ENCODE data around the gene SPRYD4. TPM values are rescaled to one million over a fixed set of nuclear protein-coding genes. Genes with fewer than 3 reads are reported as not detected.

The SPRYD4 gene
- total and polyA plus RNA-seq, 2 of the 4 experiments (the other 2 are of a cell fraction), result 1.7 to 1.8 TPM

DNA sequence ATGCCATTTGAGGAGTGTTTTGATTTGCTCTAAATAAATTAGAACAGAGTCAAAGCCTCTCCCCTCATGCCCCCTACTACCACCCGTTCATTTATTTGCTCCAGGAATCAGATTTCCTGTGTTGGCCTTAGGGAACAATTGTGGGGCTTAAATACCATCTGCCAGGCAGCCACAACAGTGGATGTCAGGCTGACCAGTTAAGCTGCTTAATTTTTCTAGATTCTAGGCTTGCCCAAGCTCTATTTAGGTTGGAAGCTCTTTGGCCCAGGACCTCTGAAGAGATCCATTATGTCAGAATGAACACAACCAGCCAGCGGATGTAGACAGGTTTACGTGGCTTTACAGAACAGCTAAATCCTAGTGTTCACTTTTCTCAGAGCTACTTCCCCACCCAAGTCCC, 18.1 kb upstream of the SPRYD4 start:
- Histone ChIP-seq H3K14ac (replicated peaks; ENCODE audit: low read depth, low read length) (no peak overlapping the region), H3K23ac (ENCODE audit: low read depth, low read length) (no peak overlapping the region), H4K5ac (ENCODE audit: low read depth, low read length) (no peak overlapping the region), H3K4me1 (ENCODE audit: control insufficient read depth, insufficient read depth, low read length) (no peaks in the 10 kb centered on the region), H3K4me3 (ENCODE audit: insufficient read depth, low read depth, low read length) (no peak overlapping the region), H4K8ac (ENCODE audit: low read depth in 2 of 2, low read length in 2 of 2) (peak overlapping the region; percentile 86 to 97), H3K27me3 (ENCODE audit: control insufficient read depth, insufficient read depth, low read length) (peaks cover 15% of the 10 kb centered on the region), H3K4me2 (ENCODE audit: low read depth, low read length) (no peak overlapping the region), H3K79me1 (ENCODE audit: low read depth in 1 of 2, low read length in 2 of 2) (peaks cover 10 to 13% of the 10 kb centered on the region in 2 experiments), H3K9me3 (ENCODE audit: control insufficient read depth, insufficient read depth, low read length) (no peaks in the 10 kb centered on the region), H2AK9ac (replicated peaks; ENCODE audit: low read depth, low read length, poor library complexity) (no peak overlapping the region), H2AK5ac (ENCODE audit: low read depth, low read length) (0 out of 2 replicates have a peak overlapping the region, but pooled peaks have one; percentile 5), H2BK20ac (ENCODE audit: low read depth, low read length) (no peak overlapping the region), H4K20me1 (ENCODE audit: insufficient read depth, low read length) (no peaks in the 10 kb centered on the region), H2AFZ (replicated peaks; ENCODE audit: low read length, poor library complexity) (no peak overlapping the region), H3K18ac (ENCODE audit: low read depth, low read length) (no peak overlapping the region), H3K27ac (ENCODE audit: insufficient read depth, low read length) (no peak overlapping the region), H3K56ac (ENCODE audit: extremely low read depth, insufficient read depth, low read length) (no peak overlapping the region), H3K36me3 (ENCODE audit: control insufficient read depth, insufficient read depth, low read length) (no peaks in the 10 kb centered on the region), H4K91ac (ENCODE audit: insufficient read depth, low read depth, low read length) (no peak overlapping the region), H2BK15ac (ENCODE audit: low read depth, low read length) (no peak overlapping the region), H2BK5ac (ENCODE audit: low read depth, low read length, poor library complexity, severe bottlenecking) (no peak overlapping the region), H3K9ac (ENCODE audit: low read depth, low read length) (no peak overlapping the region), H3K4ac (ENCODE audit: low read depth, low read length) (peak overlapping the region; percentile 13; the same call in 1 of the 2 replicates), H3K9me1 (ENCODE audit: insufficient read depth, low read length) (no peaks in the 10 kb centered on the region), H2BK120ac (ENCODE audit: low read depth, low read length) (no peak overlapping the region)
- no TSS peak for BruUV-seq (replicated peaks)
- DNase-seq, result no peak
- 100% methylated on average over 2 of the region's 3 CpGs; no CpG with 5 or more reads in 1 of the 2 experiments for WGBS, 2 experiments (ENCODE audit: extremely low coverage in 2 of 2, insufficient read length in 1 of 2)
- dilution Hi-C loops (cut with HindIII; ENCODE audit: low sequenced_read_pairs, unreplicated experiment) (no loop called here), intact Hi-C loops (cut with micrococcal nuclease) (no loop called here), in situ Hi-C loops (cut with MboI; ENCODE audit: low sequenced_read_pairs) (no loop called here)
- TF ChIP-seq MAZ (IDR thresholded peaks at IDR 0.05; ENCODE audit: borderline replicate concordance, low read depth, low read length), result no peak
- TF ChIP-seq CEBPB (IDR thresholded peaks at IDR 0.05; ENCODE audit: low read depth, low read length), result no peak
- no peak for TF ChIP-seq FOS (IDR thresholded peaks at IDR 0.05; ENCODE audit: low read depth, low read length)
- no peak for TF ChIP-seq RAD21 (IDR thresholded peaks at IDR 0.05; ENCODE audit: low read length)
- TF ChIP-seq, protein P1, sequence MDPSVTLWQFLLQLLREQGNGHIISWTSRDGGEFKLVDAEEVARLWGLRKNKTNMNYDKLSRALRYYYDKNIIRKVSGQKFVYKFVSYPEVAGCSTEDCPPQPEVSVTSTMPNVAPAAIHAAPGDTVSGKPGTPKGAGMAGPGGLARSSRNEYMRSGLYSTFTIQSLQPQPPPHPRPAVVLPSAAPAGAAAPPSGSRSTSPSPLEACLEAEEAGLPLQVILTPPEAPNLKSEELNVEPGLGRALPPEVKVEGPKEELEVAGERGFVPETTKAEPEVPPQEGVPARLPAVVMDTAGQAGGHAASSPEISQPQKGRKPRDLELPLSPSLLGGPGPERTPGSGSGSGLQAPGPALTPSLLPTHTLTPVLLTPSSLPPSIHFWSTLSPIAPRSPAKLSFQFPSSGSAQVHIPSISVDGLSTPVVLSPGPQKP (IDR thresholded peaks at IDR 0.05; ENCODE audit: borderline replicate concordance, low read depth, low read length), result no peak
- TF ChIP-seq, protein P2, sequence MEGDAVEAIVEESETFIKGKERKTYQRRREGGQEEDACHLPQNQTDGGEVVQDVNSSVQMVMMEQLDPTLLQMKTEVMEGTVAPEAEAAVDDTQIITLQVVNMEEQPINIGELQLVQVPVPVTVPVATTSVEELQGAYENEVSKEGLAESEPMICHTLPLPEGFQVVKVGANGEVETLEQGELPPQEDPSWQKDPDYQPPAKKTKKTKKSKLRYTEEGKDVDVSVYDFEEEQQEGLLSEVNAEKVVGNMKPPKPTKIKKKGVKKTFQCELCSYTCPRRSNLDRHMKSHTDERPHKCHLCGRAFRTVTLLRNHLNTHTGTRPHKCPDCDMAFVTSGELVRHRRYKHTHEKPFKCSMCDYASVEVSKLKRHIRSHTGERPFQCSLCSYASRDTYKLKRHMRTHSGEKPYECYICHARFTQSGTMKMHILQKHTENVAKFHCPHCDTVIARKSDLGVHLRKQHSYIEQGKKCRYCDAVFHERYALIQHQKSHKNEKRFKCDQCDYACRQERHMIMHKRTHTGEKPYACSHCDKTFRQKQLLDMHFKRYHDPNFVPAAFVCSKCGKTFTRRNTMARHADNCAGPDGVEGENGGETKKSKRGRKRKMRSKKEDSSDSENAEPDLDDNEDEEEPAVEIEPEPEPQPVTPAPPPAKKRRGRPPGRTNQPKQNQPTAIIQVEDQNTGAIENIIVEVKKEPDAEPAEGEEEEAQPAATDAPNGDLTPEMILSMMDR (conservative IDR thresholded peaks at IDR 0.05; ENCODE audit: low read depth, low read length), result no peak
- no peak for TF ChIP-seq POLR2A (IDR thresholded peaks at IDR 0.05; ENCODE audit: low read depth, low read length)
- no peak for TF ChIP-seq BHLHE40 (IDR thresholded peaks at IDR 0.05; ENCODE audit: low read depth, low read length)
- TF ChIP-seq, protein P3, sequence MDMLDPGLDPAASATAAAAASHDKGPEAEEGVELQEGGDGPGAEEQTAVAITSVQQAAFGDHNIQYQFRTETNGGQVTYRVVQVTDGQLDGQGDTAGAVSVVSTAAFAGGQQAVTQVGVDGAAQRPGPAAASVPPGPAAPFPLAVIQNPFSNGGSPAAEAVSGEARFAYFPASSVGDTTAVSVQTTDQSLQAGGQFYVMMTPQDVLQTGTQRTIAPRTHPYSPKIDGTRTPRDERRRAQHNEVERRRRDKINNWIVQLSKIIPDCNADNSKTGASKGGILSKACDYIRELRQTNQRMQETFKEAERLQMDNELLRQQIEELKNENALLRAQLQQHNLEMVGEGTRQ (IDR thresholded peaks at IDR 0.05; ENCODE audit: low read depth, low read length), result no peak
- no peak for TF ChIP-seq CHD1 (IDR thresholded peaks at IDR 0.05; ENCODE audit: low read depth, low read length)
- no peak for TF ChIP-seq RCOR1 (IDR thresholded peaks at IDR 0.05; ENCODE audit: insufficient replicate concordance, low read length)
- TF ChIP-seq NFE2L2 (IDR thresholded peaks at IDR 0.05; ENCODE audit: low read depth, low read length), result no peak
- CTCF ChIA-PET, result interaction anchor here (0.6 to 1.9 kb wide), 3 partner anchors 14 to 252 kb away, joined by 3 to 8 read pairs (median 4); no protein-coding TSS in a partner anchor
- POLR2A ChIA-PET (ENCODE audit: unreplicated experiment), result no interaction called here
- no peak for ATAC-seq (ENCODE audit: low read depth)
